GM21526 (cell line): ENCODE data around the gene STYX.

Experiments
- ATAC-seq: cut with Tn5 transposase; IDR thresholded peaks from one replicate; pipeline ENCODE4 v1.9.1; 2021; ENCODE audit warnings: moderate library complexity; ENCODE audit not compliant: unreplicated experiment, low FRiP score

STYX gene

GRCh38 chr14:52729925-52730708 is at the start of gene STYX:
Gene STYX, plus strand, starts transcription at chr14:52730166. Its CDS starts 309 bp downstream, at chr14:52730475.
- ATAC-seq: peak; percentile 93

DNA sequence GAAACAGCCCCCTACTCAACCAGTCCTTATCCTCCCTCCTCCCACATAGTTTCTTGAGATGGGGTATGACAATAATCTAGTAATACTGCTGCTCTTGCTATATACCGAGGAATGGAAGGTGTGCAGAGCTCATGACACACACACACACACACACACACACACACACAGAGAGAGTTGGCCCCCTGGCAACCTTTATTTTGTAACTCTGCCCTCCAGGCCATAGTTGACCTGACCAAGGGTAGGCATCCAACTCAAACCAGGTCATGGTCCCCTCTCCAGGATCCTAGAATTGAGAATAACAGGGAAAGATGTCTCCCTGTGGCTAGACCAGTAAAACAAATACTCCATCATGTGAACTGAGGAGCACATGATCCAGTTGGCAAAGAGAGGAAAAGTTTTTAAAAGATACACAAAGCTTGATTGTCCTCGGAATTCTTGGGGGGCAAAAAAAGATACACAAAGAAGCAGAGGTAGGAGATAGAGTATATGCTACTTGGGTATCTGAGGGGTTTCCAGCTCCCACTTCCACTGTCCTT is 45.9 kb upstream of the STYX start:
- no peak for ATAC-seq

GRCh38 chr14:52686176-52686575 is 43.8 kb upstream of the STYX start:
- ATAC-seq: no peak

DNA sequence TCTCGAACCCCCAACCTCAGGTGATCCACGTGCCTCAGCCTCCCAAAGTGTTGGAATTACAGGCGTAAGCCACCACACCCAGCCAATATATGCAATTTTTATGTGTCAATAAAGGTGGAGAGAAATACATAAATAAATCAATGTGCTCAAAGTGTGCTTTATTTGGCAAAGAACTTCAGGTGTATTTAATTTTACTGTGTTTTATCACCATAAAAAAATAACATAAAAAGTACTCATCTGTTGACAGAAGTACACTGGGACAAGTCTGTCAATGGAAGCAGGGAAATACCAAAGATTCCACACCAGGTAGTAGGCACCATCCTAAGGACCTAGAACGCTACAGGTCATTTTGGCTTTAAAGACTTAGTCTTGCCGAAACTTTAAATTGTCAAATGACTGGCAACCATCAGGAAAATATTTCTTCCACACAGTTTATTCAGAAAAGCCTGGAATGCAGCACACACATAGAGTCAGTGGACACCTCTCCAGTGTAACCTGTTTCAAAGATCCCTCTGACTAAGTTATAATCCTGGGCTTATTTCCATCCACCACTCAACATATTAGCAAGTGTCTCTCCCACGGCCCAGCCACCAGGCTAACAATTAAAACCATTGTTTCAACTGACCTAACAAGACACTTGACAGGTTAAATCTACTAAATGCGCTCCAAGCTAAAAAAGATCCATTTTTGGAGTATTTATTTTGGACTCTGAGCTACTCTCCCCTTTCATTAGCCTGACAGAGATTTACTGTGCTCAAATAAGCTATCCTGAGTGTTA is 38.8 kb upstream of the STYX start:
- ATAC-seq: no peak

DNA sequence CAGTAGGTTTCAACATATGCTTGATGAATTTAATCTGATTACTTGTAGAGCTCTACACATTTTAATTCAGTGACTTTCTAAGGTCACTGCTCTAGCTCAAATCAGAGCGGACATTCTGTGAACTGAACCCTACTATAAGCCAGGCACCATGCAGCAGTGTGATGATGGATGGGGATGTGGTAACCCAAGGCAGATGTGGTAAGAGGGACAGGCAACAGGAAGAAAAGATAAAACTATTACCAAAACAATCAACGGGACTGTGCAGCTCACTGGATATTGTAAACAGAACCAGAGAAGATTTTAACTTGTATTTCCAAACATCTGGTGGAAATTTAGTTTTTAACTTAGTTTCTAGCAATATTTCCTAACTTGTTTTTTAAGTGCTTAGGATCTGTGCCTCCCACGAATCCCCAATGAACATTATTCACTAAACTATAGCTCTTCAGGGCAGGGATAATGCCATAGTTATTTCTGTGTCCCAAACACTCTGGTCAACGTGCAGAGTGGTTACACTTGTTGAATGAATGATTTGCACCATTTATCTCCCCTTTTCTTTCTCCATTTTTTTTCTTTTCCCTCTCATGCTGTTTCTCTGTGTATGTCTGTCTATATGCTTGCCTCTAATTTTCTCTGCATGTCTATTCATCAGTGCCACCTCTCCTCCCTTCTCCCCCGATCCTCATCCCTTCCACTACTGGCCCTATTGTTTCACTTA is 37.6 kb upstream of the STYX start:
- no peak for ATAC-seq

DNA sequence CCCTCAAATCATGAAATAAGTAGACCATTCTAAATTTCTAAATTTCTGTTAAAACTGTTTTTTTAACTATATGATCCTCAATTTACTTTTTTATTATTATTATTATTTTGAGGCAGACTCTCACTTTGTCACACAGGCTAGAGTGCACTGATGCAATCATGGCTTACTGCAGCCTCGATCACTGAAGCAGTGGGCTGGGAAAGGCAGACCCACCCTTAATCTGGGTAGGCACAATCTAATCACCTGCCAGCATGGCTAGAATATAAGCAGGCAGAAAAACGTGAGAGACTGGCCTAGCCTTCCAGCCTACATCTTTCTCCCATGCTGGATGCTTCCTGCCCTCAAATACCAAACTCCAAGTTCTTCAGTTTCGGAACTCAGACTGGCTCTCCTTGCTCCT is 36.9 kb upstream of the STYX start:
- no peak for ATAC-seq

GRCh38 chr14:52693532-52693931 is 36.4 kb upstream of the STYX start:
- no peak for ATAC-seq

GRCh38 chr14:52694761-52695480 is 35.0 kb upstream of the STYX start:
- peak; percentile 49 for ATAC-seq

GRCh38 chr14:52695481-52696091 is 34.4 kb upstream of the STYX start, which contains the start of gene ERO1A:
Gene ERO1A, minus strand, starts transcription at chr14:52695558. Its CDS starts 77 bp downstream, at chr14:52695481.
- peak; percentile 64 for ATAC-seq

DNA sequence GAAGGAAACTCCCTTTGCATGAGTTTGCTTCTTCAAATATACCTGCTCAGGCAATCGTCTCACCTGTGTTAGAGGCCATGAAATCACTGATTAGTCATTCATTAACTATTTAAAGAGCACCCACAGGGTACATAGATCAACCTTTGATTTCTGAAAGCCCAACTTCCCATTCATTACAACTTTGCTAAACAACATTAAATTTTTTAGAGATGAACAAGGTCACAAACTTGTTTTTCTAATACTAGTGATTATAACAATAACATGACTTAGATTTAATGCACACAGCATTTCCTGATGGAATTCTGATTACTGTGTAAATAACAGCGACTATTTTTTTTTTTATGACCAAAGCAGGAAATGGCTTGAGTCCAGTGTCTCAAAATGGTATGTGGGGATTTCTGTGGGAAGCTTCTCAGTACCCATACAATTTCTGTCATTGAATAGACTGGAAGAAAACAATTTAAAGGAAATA is 29.2 kb upstream of the STYX start:
- ATAC-seq: no peak

- ATAC-seq: no peak
Measured at GRCh38 chr14:52701223-52701622, 28.7 kb upstream of the STYX start.

- ATAC-seq: no peak
Measured at GRCh38 chr14:52703225-52703624, 26.7 kb upstream of the STYX start.

GRCh38 chr14:52703664-52704063 is 26.3 kb upstream of the STYX start:
- no peak for ATAC-seq

GRCh38 chr14:52706286-52706685 is 23.7 kb upstream of the STYX start:
- no peak for ATAC-seq

GRCh38 chr14:52706724-52707706 is 23.0 kb upstream of the STYX start, which contains the start of gene PSMC6:
Gene PSMC6, plus strand, starts transcription at chr14:52707200. Its CDS starts 20 bp downstream, at chr14:52707220.
- peak; percentile 97 for ATAC-seq

DNA sequence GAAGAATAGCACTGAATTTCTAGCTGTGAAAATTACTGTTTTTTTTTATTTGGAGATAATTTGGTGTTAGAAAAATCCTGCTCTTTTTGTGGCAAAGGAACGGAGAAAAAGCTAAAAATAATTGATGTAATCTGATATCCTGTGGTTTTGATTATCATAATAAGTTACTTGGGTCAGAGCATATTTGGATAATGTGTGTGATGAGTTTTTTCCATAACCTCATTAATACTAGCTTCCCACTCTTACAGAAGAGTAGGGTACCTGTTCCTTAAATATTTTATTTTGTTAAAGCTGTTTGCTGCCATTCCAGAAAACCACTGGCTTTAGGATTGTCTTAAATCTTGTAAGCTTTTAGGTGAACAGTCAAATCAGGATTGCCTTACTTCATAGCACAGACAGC is 18.3 kb upstream of the STYX start:
- ATAC-seq: no peak

DNA sequence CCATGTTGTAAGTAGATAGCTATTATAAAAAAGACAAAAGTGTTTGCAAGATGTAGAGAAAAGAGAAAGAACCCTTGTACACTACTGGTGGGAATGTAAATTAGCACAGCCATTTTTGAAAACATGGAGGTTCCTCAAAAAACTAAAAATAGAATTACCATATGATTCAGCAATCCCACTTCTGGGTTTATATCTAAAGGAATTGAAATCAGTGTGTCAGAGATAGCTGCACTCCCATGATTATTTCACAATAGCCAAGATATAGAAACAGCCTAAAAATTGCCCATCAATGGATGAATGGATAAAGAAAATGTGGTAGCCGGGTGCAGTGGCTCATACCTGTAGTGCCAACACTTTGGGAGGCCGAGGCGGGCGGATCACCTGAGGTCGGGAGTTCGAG is 13.8 kb upstream of the STYX start:
- no peak for ATAC-seq
